SK-N-MC (cell line): ENCODE results near the gene MTA1.

ENCODE experiments used
- DNase-seq: peaks from one replicate; pipeline ENCODE4 v3.0.0-alpha.2; 2011; ENCODE audit warnings: low read depth, low spot score
- H3K27ac ChIP-seq: fragments of 200-600 bp; sonication (generic); 2 replicates; pipeline ENCODE4 v1.5.1; 2016; ENCODE audit warnings: mixed run types
- H3K36me3 ChIP-seq: fragments of 200-600 bp; sonication (generic); 2 replicates; pipeline ENCODE4 v1.6.1; 2017; ENCODE audit warnings: antibody characterized with exemption, low read length, mixed read lengths; ENCODE audit not compliant: insufficient read depth
- H3K4me3 ChIP-seq: fragments of 200-600 bp; sonication (generic); 2 replicates; pipeline ENCODE4 v1.5.1; 2016
- H3K9ac ChIP-seq: fragments of 200-600 bp; sonication (generic); 2 replicates; pipeline ENCODE4 v1.8.0; 2017; ENCODE audit warnings: mixed run types, mixed read lengths; ENCODE audit not compliant: insufficient read length
- H3K9me3 ChIP-seq: fragments of 200-600 bp; sonication (generic); 2 replicates; pipeline ENCODE4 v1.6.1; 2017; ENCODE audit warnings: low read depth, mild to moderate bottlenecking, antibody characterized with exemption, low read length, moderate library complexity, mixed read lengths
- EZH2 ChIP-seq: fragments of 200-600 bp; sonication (generic); IDR thresholded peaks from one replicate; pipeline ENCODE4 v1.6.1; 2017; ENCODE audit warnings: antibody characterized with exemption
- FOXP2 ChIP-seq: optimal IDR thresholded peaks from 2 replicates; pipeline ENCODE3; 2011; ENCODE audit warnings: mild to moderate bottlenecking, moderate library complexity; ENCODE audit not compliant: insufficient read depth; ENCODE audit errors: extremely low read length, control extremely low read depth
- POLR2AphosphoS5 ChIP-seq: IDR thresholded peaks from 2 replicates; pipeline ENCODE4 v1.6.1; 2012; ENCODE audit warnings: mild to moderate bottlenecking, low read depth, low read length, borderline replicate concordance

The MTA1 gene

GRCh38 chr14:105419195-105420091 lies at the start of gene MTA1:
Gene MTA1, plus strand, starts transcription at chr14:105419827. Its CDS starts 209 bp downstream, at chr14:105420036.
- peaks cover 28% of the 10 kb centered on the region for H3K36me3 ChIP-seq
- no peak for DNase-seq
- no peaks in the 10 kb centered on the region for H3K9me3 ChIP-seq
- H3K9ac ChIP-seq, result peak within 1 kb of the TSS; percentile 96
- H3K4me3 ChIP-seq, result peak within 1 kb of the TSS; percentile 96
- TF ChIP-seq POLR2AphosphoS5 (peak; percentile 57; the same call in 1 of the 2 replicates), EZH2 (no peak)
- H3K27ac ChIP-seq, result peak within 1 kb of the TSS; percentile 83

GRCh38 chr14:105374389-105374788 lies 45.2 kb upstream of the MTA1 start:
- H3K27ac ChIP-seq, result no peak overlapping the region
- H3K9ac ChIP-seq, result no peak overlapping the region
- H3K36me3 ChIP-seq, result no peaks in the 10 kb centered on the region
- no peak for TF ChIP-seq POLR2AphosphoS5
- no peak for TF ChIP-seq FOXP2
- TF ChIP-seq EZH2, result no peak
- H3K4me3 ChIP-seq, result no peak overlapping the region
- no peak for DNase-seq
- H3K9me3 ChIP-seq, result no peaks in the 10 kb centered on the region

GRCh38 chr14:105375635-105376057 lies 44.0 kb upstream of the MTA1 start:
- H3K9ac ChIP-seq, result no peak overlapping the region
- no peak for DNase-seq
- TF ChIP-seq FOXP2, result no peak
- no peak for TF ChIP-seq POLR2AphosphoS5
- TF ChIP-seq EZH2, result no peak
- no peak overlapping the region for H3K27ac ChIP-seq
- H3K36me3 ChIP-seq, result no peaks in the 10 kb centered on the region
- no peak overlapping the region for H3K4me3 ChIP-seq
- H3K9me3 ChIP-seq, result no peaks in the 10 kb centered on the region

GRCh38 chr14:105376521-105377440 lies 42.8 kb upstream of the MTA1 start:
- Histone ChIP-seq H3K9ac (no peak overlapping the region), H3K9me3 (no peaks in the 10 kb centered on the region), H3K27ac (no peak overlapping the region), H3K36me3 (no peaks in the 10 kb centered on the region), H3K4me3 (no peak overlapping the region)
- TF ChIP-seq FOXP2 (no peak), EZH2 (no peak), POLR2AphosphoS5 (no peak)
- no peak for DNase-seq

GRCh38 chr14:105377555-105378182 lies 42.0 kb upstream of the MTA1 start:
- no peak overlapping the region for H3K27ac ChIP-seq
- no peak for TF ChIP-seq EZH2
- H3K4me3 ChIP-seq, result no peak overlapping the region
- no peak for DNase-seq
- H3K9me3 ChIP-seq, result no peaks in the 10 kb centered on the region
- H3K9ac ChIP-seq, result no peak overlapping the region
- H3K36me3 ChIP-seq, result no peaks in the 10 kb centered on the region

GRCh38 chr14:105378199-105378598 lies 41.4 kb upstream of the MTA1 start:
- DNase-seq, result no peak
- Histone ChIP-seq H3K36me3 (no peaks in the 10 kb centered on the region), H3K9me3 (no peaks in the 10 kb centered on the region), H3K9ac (no peak overlapping the region), H3K27ac (no peak overlapping the region), H3K4me3 (no peak overlapping the region)
- no peak for TF ChIP-seq POLR2AphosphoS5
- TF ChIP-seq FOXP2, result no peak
- TF ChIP-seq EZH2, result no peak

GRCh38 chr14:105378873-105379685 lies 40.5 kb upstream of the MTA1 start:
- no peak overlapping the region for H3K4me3 ChIP-seq
- TF ChIP-seq EZH2, result no peak
- TF ChIP-seq POLR2AphosphoS5, result no peak
- no peak for TF ChIP-seq FOXP2
- no peaks in the 10 kb centered on the region for H3K9me3 ChIP-seq
- H3K9ac ChIP-seq, result no peak overlapping the region
- H3K27ac ChIP-seq, result no peak overlapping the region
- no peaks in the 10 kb centered on the region for H3K36me3 ChIP-seq
- no peak for DNase-seq
